GM18511 (cell line): Measurements from ENCODE around the gene ANKRD23.
"Not testable (repeated sequence)": the region's sequence is repeated elsewhere in the genome, so short reads cannot be mapped to it uniquely, and the experiment has no call there.

Experiments
- ATAC-seq: cut with Tn5 transposase; IDR thresholded peaks from one replicate; pipeline ENCODE4 v1.9.1; 2021; ENCODE audit warnings: mild to moderate bottlenecking, moderate library complexity; ENCODE audit not compliant: unreplicated experiment

The ANKRD23 gene

DNA sequence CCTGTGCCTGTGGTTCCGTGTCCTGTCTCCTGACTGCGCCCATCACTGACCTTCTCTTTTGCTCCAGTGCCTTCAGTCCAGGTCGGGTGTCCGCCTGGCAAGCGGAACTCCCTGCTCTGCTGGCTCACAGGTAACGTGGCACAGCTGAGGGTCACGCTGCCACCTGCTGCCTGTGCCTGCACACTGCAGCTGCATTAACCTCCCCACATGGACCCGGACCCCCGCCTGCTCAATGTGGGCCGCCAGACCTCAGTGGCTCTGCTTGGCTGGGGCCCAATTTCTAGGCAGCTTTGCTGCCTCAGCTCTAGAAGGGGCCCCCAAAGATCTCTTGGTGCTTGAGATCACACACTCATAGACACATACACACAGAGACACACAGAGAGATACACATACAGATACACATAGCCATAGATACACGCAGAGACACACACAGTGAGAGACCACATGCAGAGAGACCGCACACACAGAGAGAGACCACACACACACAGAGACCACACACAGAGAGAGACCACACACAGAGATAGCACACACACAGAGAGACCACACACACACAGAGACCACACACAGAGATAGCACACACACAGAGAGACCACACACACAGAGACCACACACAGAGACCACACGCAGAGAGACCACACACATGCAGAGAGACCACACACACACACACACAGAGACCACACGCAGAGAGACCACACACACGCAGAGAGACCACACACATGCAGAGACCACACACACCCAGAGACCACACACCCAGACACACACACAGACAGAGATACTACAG lies 42.6 kb downstream of the ANKRD23 start:
- ATAC-seq, result peak; percentile 93

DNA sequence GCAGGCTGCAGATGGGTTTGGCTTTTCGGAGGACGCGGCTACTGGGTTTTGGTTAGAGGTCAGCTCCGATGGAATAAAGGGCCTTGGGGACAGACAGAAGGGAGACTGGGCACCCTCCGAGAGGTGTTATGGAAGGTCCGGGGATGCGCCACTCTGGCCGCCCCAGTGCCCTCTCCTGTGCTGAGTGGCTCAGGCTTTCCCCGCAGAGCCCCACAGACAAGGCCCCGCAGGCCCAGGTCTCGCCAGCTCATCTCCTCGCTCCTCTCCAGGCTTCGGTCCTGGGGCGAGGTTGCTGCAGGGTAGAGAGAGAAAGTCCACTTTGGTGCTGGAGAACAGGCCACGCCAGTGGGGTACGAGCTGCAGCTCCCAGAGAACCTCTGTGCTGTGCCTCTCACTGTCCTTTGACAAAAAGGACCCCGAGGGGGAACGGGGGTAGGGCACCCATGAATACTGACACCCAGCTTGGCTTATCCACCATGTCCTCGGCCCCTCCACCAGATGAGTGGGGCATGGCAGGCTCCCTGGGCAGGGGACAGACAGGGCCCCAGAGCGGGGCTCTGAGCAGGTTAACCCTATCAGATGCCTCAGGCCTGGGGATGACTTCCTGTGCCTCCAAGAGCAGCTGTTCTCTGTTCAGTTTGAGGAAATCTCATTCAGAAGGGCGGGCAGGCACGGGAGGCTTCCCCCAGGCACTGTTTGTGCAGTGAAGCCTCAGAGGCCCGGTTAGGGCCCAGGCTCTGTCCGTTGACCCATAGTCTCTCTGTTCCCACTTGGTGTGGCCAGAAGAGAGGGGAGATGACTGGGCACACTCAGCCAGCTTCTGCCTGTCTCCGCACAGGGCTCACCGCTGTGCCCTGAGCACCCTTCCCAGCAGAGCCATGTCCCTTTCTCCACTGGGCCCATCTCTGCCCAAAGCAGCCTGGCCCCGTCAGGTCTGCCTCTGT lies 43.5 kb downstream of the ANKRD23 start:
- ATAC-seq, result peak; percentile 28

GRCh38 chr2:96799623-96799935 lies 44.2 kb downstream of the ANKRD23 start:
- no peak for ATAC-seq

- ATAC-seq, result no peak
Observed at GRCh38 chr2:96798733-96799622, 44.8 kb downstream of the ANKRD23 start.

DNA sequence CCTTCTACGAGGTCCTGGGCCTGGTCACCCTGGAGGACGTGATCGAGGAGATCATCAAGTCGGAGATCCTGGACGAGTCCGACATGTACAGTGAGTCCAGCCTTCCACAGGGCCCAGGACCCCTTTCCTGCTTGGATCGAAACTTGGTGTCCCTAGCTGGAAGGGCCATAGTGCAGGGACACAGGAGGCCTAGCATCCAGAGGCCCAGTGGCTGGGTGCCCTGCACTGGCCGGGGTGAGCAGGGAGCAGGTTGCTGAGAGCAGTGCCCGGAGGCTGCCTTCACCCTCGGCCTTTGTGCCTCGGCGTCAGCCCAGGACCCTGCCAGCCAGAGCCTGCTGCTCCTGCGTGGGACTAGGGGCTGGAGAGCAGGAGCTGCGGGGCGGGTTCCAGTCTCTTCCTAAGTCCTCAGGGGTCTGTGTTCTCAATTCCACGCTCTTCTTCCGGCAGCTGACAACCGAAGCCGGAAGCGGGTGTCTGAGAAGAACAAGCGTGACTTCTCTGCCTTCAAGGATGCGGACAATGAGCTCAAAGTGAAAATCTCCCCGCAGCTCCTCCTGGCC lies 46.7 kb downstream of the ANKRD23 start:
- no peak for ATAC-seq

- not testable (repeated sequence) for ATAC-seq
Observed at GRCh38 chr2:96796497-96796896, 47.3 kb downstream of the ANKRD23 start.

GRCh38 chr2:96795076-96795475 lies 48.7 kb downstream of the ANKRD23 start:
- no peak for ATAC-seq

GRCh38 chr2:96792772-96793749 lies 50.8 kb downstream of the ANKRD23 start:
- no peak for ATAC-seq

- no peak for ATAC-seq
Observed at GRCh38 chr2:96789245-96789617, 54.6 kb downstream of the ANKRD23 start.

DNA sequence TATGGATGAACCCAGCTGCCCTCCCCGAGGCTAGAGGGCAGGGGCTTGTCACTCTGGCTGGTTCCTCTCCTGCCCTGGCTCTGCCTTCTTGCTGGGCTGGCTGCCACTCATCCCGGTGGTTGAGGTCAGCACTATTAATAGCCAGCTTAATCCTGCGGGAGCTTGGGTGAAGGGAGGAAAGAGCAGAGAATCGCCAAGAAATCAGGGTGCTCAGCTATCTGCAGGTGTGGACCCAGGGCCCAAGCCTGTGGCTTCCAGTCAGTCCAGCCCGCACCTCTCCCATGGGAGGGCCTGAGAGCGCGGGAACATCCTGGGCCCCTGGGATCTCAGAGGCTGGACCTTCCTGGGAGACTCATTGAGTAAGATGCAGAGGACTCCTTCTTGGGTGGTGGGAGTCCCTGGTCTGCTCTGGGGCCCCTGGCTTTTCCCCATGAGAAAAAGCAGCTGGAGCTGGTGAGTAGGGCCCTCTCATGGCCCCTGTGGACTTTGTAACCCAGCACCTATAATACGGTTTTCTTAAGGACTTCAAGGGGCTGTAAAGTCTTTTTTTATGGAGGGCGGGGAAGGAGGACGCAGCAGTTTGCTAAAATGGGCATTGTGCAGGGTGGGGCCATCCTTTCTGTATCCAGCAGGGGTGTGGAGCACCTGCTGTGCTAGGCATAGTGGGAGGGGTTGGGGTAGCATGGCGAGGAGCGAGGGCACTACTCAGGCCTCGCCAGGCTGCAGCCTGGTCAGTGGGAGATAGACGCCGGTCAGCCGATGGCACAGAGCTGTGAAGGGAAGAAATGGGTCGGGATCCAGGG lies 55.2 kb downstream of the ANKRD23 start:
- no peak for ATAC-seq
